GM19025 (cell line): Measurements from ENCODE around the gene BEST4.
"Not testable (repeated sequence)": the region's sequence is repeated elsewhere in the genome, so short reads cannot be mapped to it uniquely, and the experiment has no call there.

Experiments
- ATAC-seq: cut with Tn5 transposase; IDR thresholded peaks from one replicate; pipeline ENCODE4 v1.9.1; 2021; ENCODE audit warnings: mild to moderate bottlenecking, low read depth, moderate library complexity; ENCODE audit not compliant: unreplicated experiment

BEST4 gene

DNA sequence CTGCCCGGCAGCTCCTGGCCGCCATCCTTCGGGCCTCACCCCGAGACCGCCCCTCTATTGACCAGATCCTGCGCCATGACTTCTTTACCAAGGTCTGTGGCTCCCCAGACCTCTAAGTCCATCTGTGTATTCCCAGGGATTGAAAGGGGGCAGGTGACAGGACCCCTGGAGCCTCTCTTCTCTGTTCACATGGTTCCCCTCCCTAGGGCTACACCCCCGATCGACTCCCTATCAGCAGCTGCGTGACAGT lies 15.0 kb upstream of the BEST4 start:
- no peak for ATAC-seq

DNA sequence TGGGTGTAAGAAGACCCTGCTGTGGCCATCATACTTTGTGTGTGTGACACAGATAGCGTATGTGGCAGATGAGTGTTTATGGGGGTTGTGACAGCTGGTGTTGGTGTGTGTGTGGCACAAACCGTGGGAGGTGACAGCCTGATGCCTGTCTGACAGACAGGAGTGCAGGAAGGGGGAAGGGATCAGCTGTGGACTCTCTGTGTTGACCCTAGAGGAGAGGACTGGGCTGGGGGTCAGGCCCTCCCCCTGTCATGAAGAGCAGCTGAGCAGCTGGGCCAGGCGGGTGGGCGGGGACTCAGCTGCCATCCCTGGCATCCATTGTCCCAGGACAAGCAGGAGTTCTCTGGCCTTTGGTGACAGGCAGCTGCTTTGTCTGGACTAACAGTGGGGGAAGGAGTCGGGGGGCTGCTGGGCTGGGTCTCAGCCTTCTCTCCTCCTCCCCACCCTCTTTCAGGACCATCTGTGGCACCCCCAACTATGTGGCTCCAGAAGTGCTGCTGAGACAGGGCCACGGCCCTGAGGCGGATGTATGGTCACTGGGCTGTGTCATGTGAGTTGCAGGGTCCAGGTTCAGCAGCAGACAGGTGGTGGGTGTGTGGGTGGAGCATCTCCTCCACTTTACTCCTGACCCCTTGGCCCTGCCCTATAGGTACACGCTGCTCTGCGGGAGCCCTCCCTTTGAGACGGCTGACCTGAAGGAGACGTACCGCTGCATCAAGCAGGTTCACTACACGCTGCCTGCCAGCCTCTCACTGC lies 14.5 kb upstream of the BEST4 start:
- no peak for ATAC-seq

DNA sequence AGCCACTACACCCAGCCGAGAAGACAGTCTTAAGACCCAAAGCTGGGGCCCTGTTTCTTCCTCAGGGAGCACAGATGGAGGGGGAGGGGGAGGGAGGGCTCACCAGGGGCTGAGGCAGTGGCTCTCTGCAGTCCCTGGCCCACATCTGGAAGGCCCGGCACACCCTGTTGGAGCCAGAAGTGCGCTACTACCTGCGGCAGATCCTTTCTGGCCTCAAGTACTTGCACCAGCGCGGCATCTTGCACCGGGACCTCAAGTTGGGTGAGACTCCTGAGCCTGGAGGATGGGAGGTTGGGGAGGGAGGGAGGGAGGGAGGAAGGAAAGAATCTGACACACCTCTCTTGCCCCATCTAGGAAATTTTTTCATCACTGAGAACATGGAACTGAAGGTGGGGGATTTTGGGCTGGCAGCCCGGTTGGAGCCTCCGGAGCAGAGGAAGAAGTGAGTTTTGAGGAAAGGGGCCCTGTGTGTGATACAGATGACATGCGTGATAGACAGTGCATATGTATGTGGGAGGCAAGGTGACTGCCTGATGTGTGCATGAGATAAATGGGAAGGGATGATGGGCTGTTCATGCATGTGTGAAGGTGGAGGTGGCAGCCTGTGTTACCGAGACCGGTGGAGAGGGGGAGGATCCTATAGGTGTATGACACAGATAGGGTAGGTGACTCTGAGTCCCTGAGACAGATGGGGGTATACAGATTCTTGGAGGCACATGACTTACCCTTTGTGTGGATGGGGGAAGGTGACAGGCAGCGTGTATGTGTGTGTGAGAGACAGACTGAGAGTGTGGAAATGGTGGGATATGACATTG lies 13.7 kb upstream of the BEST4 start:
- ATAC-seq: no peak

DNA sequence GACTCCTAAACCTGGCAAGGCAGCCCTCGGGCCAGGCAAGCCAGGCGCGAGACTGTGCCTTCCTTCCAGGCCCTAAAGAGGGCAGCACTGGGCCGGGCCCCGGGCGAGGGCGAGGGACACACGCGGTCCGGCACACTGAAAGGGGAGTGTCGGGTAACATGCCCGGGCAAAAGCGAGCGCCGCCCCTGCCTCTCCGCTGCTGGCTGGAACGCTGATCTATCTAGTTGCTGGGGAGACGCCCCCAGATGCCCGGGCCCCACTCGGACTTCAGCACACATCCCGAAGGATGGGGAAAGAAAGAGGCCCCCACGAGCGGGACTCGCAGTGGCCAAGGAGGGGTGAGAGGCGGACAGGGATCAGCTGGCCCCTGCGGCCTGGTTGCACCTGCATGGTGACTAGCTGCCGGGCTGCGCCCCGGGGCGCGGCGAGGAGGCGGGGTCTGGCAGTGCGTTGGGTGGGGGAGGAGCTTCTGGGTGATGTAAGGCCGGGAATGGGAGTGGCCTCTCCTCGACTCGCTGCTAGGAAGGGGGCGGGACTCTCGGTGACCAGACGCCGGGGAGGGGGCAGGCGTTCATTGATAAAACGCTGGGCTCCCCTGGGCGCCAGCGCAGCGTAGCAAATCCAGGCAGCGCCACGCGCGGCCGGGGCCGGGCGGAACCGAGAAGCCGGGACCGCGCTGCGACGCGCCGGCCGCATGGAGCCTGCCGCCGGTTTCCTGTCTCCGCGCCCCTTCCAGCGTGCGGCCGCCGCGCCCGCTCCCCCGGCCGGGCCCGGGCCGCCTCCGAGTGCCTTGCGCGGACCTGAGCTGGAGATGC lies 12.0 kb upstream of the BEST4 start, which contains the start of gene PLK3:
PLK3 (plus strand) TSS at position 608 of the 815 bp plus-strand sequence; CDS start at position 695, 87 bp downstream.
- peak; percentile 79 for ATAC-seq

DNA sequence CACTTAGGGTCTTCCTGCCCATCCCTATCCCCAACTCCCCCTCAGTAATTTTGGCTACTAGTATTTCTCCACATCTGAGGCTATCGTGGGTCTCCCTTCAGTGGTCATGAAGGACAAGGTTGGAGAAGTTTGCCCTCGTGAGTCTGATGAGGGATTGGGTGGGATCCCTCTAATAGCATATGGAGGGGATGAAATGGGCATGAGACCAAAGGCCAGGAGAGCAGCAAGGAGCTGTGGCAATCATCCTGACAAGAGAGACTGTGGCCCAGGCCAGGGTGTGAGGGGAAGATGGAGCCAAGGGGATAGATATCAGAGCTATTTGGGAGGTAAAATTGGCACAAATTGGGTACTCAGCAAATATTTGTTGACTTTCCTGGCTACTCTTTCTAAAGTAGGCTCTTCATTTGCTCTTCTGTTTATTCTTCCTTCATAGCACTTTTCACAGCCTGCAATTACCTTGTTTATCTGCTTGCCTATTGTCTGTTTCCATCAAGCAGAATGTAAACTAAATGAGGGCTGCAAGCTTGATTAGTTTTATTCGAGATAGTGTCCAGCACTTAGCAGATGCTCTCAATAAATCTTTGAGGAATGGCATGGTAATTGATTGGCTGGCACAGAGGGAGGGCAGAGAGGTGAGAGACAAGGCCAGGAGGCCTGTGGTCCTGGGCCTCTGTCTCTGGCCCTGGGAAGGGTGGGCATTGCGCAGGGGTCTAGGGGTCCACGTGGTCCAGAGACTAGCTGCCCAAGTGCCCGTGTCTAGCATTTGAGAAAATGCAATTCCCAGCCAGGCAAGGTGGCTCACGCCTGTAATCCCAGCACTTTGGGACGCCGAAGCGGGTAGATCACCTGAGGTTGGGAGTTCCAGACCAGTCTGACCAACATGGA lies 10.8 kb upstream of the BEST4 start:
- ATAC-seq: no peak

DNA sequence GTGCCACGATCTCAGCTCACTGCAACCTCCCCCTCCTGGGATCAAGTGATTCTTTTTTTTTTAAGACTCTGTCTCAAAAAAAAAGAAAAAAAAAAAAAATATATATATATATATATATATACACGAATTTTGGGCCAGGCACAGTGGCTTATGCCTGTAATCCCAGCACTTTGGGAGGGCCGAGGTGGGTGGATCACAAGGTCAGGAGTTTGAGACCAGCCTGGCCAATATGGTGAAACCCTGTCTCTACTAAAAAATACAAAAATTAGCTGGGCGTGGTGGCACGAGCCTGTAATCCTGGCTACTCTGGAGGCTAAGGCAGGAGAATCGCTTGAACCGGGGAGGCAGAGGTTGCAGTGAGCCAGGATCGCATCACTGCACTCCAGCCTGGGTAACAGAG lies 9.9 kb upstream of the BEST4 start:
- not testable (repeated sequence) for ATAC-seq

DNA sequence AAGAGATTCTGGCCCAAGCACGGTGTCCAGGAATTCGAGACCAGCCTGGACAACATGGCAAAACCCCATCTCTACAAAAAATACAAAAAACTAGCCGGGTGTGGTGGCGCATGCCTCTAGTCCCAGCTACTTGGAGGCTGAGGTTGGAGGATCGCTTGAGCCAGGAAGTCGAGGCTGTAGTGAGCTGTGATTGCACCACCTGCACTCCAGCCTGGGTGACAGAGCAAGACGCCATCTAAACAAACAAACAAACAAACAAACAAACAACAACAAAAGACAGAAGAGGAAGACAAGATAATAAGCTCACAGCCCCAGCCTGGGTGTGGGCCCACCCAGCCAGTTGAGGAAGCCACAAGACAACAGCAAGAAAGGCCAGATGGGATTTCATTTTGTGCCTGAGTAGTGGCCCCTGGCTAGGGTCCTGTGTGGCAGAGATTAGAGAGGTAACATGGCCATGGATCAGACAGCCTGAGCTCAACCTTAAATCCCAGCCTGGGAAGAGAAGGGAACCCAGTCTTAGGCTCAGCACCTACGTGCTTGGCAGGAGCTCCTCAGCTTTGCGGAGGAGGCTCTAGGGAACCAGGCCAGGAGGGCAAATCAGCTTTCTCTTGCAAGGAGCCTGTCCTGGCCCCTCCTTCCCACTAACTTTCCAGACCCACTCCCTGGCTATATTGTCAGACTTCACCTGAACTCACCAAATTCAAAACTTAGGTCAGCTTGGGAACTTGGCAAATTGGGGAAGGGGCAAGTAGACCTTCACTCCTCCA lies 4.9 kb upstream of the BEST4 start:
- no peak for ATAC-seq

DNA sequence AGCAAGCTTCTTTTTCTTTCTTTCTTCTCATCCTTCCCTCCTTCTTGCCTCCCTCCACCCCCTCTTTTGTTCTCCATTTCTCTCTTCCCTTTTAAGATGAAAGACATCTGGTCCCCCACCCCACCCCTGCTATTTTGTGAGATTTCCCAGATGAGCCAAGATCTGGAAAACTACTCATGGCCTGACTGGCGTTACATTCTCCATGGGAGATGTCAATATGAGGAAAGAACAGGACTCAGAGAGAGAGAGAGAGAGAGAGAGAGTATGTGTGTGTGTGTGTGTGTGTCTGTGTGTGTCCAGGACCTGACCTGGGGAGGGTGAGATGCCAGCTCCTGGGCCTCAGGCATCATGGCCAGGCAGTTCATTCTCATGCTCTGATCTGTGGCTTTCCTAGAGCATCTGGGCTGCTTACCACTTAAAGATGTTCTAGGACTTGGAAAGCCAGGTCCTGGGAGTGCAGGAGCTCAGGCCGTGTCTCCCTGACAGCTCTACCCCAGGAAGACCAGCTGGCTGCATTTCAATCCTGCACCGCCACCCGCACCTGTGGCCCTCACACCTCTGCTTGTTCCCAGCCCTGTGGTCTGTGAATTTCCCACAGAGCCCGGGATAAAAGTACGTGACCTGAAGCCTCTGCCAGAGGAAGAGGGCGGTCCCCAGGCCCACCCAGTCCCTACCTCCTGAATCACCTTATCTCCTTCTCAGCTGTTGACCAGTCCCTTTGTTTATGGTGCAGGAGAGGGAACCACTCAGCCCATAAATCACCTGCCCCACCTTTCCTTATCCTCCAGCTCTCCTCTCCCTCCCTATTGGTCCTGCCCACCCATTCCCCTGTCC lies 3.2 kb upstream of the BEST4 start:
- no peak for ATAC-seq

DNA sequence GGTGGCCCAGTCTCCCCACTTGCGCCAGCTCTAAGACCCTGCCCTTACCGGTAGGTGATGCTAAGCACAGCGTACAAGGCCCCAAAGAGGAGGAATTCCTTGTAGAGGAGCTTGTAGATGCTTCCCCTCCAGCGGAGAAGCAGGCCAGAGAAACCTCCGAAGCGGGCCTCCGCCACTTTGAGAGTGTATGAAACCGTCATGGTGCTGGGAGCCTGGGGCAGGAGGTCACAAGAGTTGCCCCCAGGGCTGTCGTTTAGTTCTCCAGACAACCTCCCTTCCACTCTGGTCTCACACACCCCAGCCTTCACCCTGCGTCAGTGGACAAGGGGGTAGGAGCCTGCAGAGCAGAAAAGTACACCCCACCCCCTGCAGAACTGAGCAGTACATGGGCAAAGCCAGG lies 464 bp downstream of the BEST4 start:
- ATAC-seq: no peak

DNA sequence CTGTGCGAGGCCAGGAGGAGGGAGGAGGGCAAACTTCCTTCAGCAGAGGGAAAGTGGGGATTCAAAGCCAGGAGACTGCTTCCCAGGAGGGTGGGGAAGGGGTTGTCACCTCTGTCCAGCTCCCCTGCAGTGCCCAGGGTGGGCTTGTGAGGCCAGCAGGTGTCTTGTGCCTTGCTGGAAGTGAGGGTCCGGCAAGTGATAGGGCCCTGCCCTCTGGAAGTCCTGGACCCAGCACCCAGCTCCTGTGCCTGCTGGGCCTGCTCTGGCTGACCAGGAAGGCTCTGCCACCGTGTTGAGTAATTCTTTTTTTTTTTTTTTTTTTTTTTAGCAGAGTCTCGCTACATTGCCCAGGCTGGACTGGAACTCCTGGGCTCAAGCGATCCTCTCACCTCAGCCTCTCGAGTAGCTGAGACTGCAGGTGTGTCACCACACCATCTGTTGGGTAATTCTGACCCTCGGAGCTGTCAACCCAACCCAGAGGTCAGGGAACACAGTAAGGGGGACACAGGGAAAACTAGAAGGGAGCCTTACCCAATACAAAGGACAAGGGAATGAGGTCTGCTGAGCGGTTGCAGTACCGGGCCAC lies 1.0 kb downstream of the BEST4 start:
- no peak for ATAC-seq

DNA sequence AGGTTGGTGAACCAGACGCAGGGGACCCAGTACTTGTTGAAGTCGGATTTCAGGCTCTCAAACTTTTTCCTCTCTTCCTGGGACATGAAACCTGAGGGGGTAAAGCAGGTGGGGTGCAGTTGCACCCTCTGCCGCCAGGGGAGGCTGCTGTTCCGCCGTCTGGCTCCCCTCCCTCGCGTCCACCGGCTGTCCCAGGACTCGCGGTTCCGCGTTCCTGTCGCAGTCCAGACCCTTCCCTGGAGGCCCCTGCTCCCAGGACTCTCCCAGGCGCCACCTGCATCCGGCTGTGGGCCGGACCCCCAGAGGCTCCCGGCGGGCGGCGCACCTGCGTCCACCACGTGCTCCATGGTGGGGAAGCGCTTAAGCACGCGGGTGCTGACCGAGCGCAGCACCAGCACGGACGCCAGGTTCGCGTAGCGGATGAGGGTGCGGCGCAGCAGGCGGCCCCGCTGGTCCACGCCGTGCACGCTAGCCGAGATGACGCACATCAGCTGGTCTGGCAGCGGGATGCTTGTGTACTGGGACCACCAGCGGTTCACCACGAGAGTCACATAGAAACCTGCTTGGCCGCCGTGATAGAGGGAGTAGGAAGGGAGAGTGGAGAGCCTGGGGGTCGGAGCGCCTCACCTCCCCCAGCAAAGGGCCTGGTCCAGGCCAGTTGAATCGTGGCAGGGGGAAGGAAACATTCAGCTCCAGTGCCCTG lies 1.7 kb downstream of the BEST4 start:
- no peak for ATAC-seq

DNA sequence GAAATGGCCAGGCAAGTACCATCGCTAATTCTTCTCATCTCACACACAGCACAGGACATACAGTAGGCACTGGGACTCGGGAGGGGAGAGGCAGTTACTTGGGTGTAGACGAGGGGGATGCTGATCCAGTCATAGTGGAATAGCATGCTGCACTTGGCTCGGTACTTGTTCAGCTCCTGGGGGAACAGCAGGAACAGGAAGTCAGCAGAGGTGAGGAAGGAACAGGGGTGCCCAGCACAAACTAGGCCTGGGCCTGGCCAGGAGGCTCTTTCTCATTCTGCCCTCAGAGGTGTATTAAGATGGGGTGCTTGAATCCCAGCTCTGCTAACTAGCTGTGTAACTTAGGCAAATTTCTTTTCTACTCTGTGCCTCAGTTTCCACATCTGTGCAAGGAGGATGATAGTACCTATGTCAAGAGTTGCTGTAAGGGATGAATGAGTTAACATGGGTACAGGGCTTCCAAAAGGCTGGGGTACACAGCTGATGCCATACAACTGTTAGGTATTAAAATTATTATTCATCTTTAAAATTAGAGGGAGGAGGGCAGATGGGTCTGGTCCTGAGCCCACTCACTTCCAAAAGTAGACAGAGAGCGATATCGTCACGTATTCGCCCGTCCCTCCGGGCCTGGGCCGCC lies 2.4 kb downstream of the BEST4 start:
- ATAC-seq: no peak

DNA sequence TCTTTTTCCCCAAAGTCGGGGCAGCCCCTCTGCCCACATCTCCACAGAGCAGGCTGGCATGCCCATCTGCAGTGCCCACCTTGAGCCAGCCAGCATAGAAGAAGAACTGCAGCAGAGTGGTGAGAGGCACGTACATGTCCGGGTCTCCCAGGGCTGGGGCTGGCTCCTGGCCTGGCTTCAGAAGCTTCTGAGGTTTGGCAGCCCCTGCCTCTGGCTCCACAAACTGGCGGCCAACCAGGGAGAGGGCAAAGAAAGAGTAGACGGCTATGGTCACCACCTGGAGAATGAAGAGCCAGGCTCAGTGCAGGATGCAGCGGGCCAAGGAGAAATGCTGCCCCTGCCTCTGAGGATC lies 3.0 kb downstream of the BEST4 start:
- ATAC-seq: no peak

DNA sequence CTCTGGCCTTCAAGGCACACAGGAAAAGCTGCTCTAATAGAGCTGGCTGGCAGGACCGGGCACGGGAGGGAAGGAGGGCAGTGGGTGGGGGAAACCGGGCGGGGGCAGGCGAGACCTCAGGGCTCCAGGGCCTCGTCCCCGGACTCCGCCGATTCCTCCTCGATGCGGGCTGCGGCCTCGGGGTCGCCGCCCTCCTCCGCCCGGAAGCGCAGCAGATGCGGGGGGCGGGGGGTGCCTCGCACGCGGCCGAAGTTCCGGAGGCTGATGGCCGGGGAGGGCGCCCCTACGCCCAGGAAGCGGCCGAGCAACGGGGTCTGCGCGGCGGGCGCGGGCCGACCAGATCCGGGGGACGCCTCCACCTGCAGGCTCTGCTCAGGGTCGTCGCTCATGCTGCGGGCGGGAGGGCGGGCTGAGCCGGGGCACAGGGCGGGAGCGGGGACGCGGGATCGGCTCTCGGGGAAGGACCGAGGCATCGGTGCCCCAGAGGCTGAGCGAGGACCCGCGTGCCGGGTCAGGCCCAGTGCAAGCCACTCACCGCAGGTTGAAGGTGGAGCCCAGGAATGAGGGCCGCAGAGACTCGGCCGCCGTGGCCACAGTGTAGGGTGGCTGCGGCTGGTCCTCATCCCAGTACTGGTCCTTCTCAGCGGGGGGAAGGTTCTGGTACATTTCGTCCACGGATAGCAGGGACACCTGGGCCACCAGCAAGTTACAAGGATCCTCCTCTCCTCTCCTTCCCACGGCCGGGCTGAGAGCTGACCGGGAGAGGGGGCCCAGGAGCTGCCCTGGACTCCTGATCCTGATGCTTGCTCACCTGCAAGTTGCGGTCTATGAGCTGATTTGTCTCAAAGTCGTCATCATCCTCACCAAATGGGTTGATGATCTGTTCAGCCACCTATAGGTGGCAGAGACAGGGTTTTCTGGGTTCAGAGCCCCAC lies 3.6 kb downstream of the BEST4 start:
- ATAC-seq: no peak

DNA sequence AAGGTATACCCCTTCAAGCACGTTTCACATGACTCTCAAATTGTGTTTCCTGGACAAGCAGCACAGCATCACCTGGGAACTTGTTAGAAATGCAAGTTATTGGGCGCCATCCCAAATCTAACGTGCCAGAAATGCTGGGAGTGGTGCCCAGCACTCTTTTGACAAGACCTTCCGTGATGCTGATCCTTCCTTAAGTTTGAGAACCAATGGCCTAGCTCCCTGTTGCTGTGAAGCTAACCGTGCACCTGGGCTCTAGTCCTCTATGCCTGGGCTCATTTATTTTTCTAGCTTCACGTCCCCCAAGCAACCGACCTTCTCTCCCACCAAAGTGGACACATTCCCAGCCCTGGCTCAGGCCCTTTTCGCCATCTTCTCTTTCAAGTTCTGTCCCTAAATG lies 4.3 kb downstream of the BEST4 start:
- no peak for ATAC-seq

DNA sequence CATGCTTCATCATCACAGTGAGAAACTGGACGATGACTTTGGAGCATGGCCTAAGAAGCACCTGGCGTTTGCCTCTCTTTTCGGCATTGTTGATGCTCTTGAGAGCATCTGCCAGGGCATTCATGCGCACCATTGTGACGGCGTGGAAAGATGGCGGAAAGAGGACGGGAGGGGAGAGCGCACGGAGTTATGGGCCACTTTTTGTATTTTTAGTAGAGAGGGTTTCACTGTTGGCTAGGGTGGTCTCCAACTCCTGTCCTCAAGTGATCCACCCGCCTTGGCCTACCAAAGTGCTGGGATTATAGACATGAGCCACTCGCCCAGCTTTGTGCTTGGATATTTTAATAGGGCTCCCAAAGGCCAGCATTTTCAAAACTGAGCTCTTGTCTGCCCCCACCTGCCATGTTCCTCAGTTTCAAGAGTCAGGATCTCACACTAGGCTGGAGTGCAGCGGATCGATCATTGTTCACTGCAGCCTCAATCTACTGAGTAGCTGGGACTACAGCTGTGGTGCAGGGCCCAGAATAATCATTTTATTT lies 7.3 kb downstream of the BEST4 start:
- ATAC-seq: no peak
